IPS-18c (cell line): ENCODE data around the gene ZFP69.

ENCODE experiments used
- H3K4me3 ChIP-seq: 2 replicates; pipeline ENCODE4 v1.7.0; 2013; ENCODE audit warnings: low read depth, mild to moderate bottlenecking, low read length, moderate library complexity; ENCODE audit not compliant: insufficient read depth
- H3K9me3 ChIP-seq: one replicate; pipeline ENCODE4 v1.6.1; 2013; ENCODE audit warnings: mild to moderate bottlenecking, low read length, moderate library complexity; ENCODE audit not compliant: control insufficient read depth, insufficient read depth

The ZFP69 gene

GRCh38 chr1:40476924-40477677 is at the start of gene ZFP69:
Gene ZFP69 (plus strand): TSS chr1:40477290. CDS start chr1:40479362, 2,072 bp downstream.
- Histone ChIP-seq H3K9me3 (no peaks in the 10 kb centered on the region), H3K4me3 (peak within 1 kb of the TSS; percentile 80)

- no peaks in the 10 kb centered on the region for H3K9me3 ChIP-seq
- H3K4me3 ChIP-seq = no peak overlapping the region
Observed at GRCh38 chr1:40431385-40431784, 45.7 kb upstream of the ZFP69 start.

GRCh38 chr1:40432644-40433390 is 44.3 kb upstream of the ZFP69 start:
- Histone ChIP-seq H3K9me3 (no peaks in the 10 kb centered on the region), H3K4me3 (no peak overlapping the region)

- Histone ChIP-seq H3K4me3 (no peak overlapping the region), H3K9me3 (no peaks in the 10 kb centered on the region)
Observed at GRCh38 chr1:40435471-40435870, 41.6 kb upstream of the ZFP69 start.

- Histone ChIP-seq H3K9me3 (no peaks in the 10 kb centered on the region), H3K4me3 (no peak overlapping the region)
Observed at GRCh38 chr1:40435876-40436275, 41.2 kb upstream of the ZFP69 start.

- Histone ChIP-seq H3K9me3 (no peaks in the 10 kb centered on the region), H3K4me3 (no peak overlapping the region)
Observed at GRCh38 chr1:40438391-40439015, 38.6 kb upstream of the ZFP69 start.

- H3K4me3 ChIP-seq = no peak overlapping the region
- no peaks in the 10 kb centered on the region for H3K9me3 ChIP-seq
Observed at GRCh38 chr1:40439247-40439646, 37.8 kb upstream of the ZFP69 start.

- H3K4me3 ChIP-seq = peak within 1 kb of the TSS; percentile 80
- H3K9me3 ChIP-seq = peaks cover 4% of the 10 kb centered on the region
Observed at GRCh38 chr1:40449684-40450494, 27.2 kb upstream of the ZFP69 start, which contains the start of gene ZFP69B. Gene ZFP69B (plus strand): TSS chr1:40450476. CDS start chr1:40450962, 486 bp downstream.

GRCh38 chr1:40450495-40451237 is 26.4 kb upstream of the ZFP69 start:
- Histone ChIP-seq H3K9me3 (peaks cover 8% of the 10 kb centered on the region), H3K4me3 (peak overlapping the region; percentile 80)

- peaks cover 10% of the 10 kb centered on the region for H3K9me3 ChIP-seq
- H3K4me3 ChIP-seq = peak overlapping the region; percentile 80
Observed at GRCh38 chr1:40451238-40451585, 25.9 kb upstream of the ZFP69 start.

GRCh38 chr1:40454873-40455272 is 22.2 kb upstream of the ZFP69 start:
- no peak overlapping the region for H3K4me3 ChIP-seq
- peaks cover 16% of the 10 kb centered on the region for H3K9me3 ChIP-seq

GRCh38 chr1:40462956-40463590 is 14.0 kb upstream of the ZFP69 start:
- Histone ChIP-seq H3K9me3 (peaks cover 40% of the 10 kb centered on the region), H3K4me3 (no peak overlapping the region)

GRCh38 chr1:40469327-40469726 is 7.8 kb upstream of the ZFP69 start:
- Histone ChIP-seq H3K4me3 (no peak overlapping the region), H3K9me3 (peaks cover 17% of the 10 kb centered on the region)

GRCh38 chr1:40475268-40475667 is 1.8 kb upstream of the ZFP69 start:
- Histone ChIP-seq H3K9me3 (no peaks in the 10 kb centered on the region), H3K4me3 (no peak overlapping the region)

GRCh38 chr1:40477678-40478053 is 576 bp downstream of the ZFP69 start:
- H3K9me3 ChIP-seq = no peaks in the 10 kb centered on the region
- peak overlapping the region; percentile 80 for H3K4me3 ChIP-seq

GRCh38 chr1:40478276-40478675 is 1.2 kb downstream of the ZFP69 start:
- Histone ChIP-seq H3K4me3 (peak overlapping the region; percentile 80; the same call in 1 of the 2 replicates), H3K9me3 (no peaks in the 10 kb centered on the region)
